GM12892 (cell line): ENCODE measurements around the gene ENTPD1. TPM values are rescaled to one million over a fixed set of nuclear protein-coding genes. Genes with fewer than 3 reads are reported as not detected.
A peak's percentile ranks its signal among the peaks of the same experiment; 100 is the strongest.
"Not testable (repeated sequence)": the region's sequence is repeated elsewhere in the genome, so short reads cannot be mapped to it uniquely, and the experiment has no call there.

Experiments
- DNase-seq: peaks from one replicate; pipeline ENCODE4 v3.0.0; 2011; ENCODE audit not compliant: insufficient read length
- FAIRE-seq: peaks from 2 replicates; lab custom pipeline; 2011; peaks lifted over from hg19 to GRCh38; lab: Jason Lieb, UNC
- POLR2A ChIP-seq: IDR thresholded peaks from 2 replicates; pipeline ENCODE4 v1.6.1; 2011; ENCODE audit warnings: low read depth, low read length, control low read depth
- POLR2AphosphoS5 ChIP-seq: IDR thresholded peaks from 2 replicates; pipeline ENCODE4 v1.6.1; 2011; ENCODE audit warnings: low read depth, low read length, control low read depth
- TAF1 ChIP-seq: IDR thresholded peaks from 2 replicates; pipeline ENCODE4 v1.6.1; 2011; ENCODE audit warnings: low read depth, mild to moderate bottlenecking, control low read depth, low read length, borderline replicate concordance
- polyA plus RNA-seq: library from polyadenylated mRNA; unstranded; fragments of >200 nt; gene quantifications from one replicate; pipeline ENCODE4 v1.2.1, GENCODE V29; 2012; ENCODE audit warnings: missing spikeins, inconsistent platforms; ENCODE audit not compliant: missing spikeins

The ENTPD1 gene
- 161 TPM for polyA plus RNA-seq

- TF ChIP-seq POLR2A = peak; percentile 87
- peak; percentile 72; the same call in 1 of the 2 replicates for TF ChIP-seq TAF1
- peak; percentile 84 for TF ChIP-seq POLR2AphosphoS5
- no peak for FAIRE-seq
These were observed at the start of gene ENTPD1 for GRCh38 chr10:95756041-95756761. Gene ENTPD1 (plus strand): TSS chr10:95756163. CDS start chr10:95756240, 77 bp downstream.

GRCh38 chr10:95706573-95706972, 49.4 kb upstream of the ENTPD1 start:
- FAIRE-seq (no peak), DNase-seq (no peak)
- TF ChIP-seq TAF1 (no peak), POLR2AphosphoS5 (no peak), POLR2A (no peak)

More at GRCh38 chr10:95756041-95756761, at the start of gene ENTPD1:
- no peak for DNase-seq

- FAIRE-seq (no peak), DNase-seq (no peak)
- TF ChIP-seq POLR2AphosphoS5 (no peak), POLR2A (no peak)
These were observed 49.0 kb upstream of the ENTPD1 start for GRCh38 chr10:95706990-95707389.

- no peak for DNase-seq
- TF ChIP-seq POLR2A = no peak
- TF ChIP-seq TAF1 = no peak
- no peak for TF ChIP-seq POLR2AphosphoS5
- FAIRE-seq = no peak
These were observed 44.5 kb upstream of the ENTPD1 start for GRCh38 chr10:95711492-95711891.

GRCh38 chr10:95716466-95716865, 39.5 kb upstream of the ENTPD1 start:
- no peak for FAIRE-seq
- TF ChIP-seq TAF1 = no peak
- no peak for TF ChIP-seq POLR2AphosphoS5
- no peak for TF ChIP-seq POLR2A
- DNase-seq = no peak

- DNase-seq = no peak
- TF ChIP-seq POLR2AphosphoS5 (no peak), TAF1 (no peak), POLR2A (no peak)
- FAIRE-seq = no peak
These were observed 39.1 kb upstream of the ENTPD1 start for GRCh38 chr10:95716866-95717265.

GRCh38 chr10:95720745-95721144, 35.2 kb upstream of the ENTPD1 start:
- DNase-seq, FAIRE-seq: not testable (repeated sequence)

- not testable (repeated sequence) for FAIRE-seq, DNase-seq
These were observed 33.5 kb upstream of the ENTPD1 start for GRCh38 chr10:95722496-95722895.

GRCh38 chr10:95728526-95728925, 27.4 kb upstream of the ENTPD1 start:
- FAIRE-seq = peak; percentile 63
- no peak for DNase-seq
- no peak for TF ChIP-seq POLR2A
- TF ChIP-seq POLR2AphosphoS5 = no peak
- TF ChIP-seq TAF1 = no peak

GRCh38 chr10:95729323-95730055, 26.5 kb upstream of the ENTPD1 start:
- no peak for DNase-seq
- TF ChIP-seq TAF1 (no peak), POLR2A (no peak), POLR2AphosphoS5 (no peak)
- FAIRE-seq = no peak

- no peak for TF ChIP-seq POLR2AphosphoS5
- no peak for TF ChIP-seq POLR2A
- no peak for TF ChIP-seq TAF1
- DNase-seq = no peak
- no peak for FAIRE-seq
These were observed 25.7 kb upstream of the ENTPD1 start for GRCh38 chr10:95730233-95730632.

GRCh38 chr10:95732907-95733306, 23.1 kb upstream of the ENTPD1 start:
- DNase-seq, FAIRE-seq: not testable (repeated sequence)

GRCh38 chr10:95739056-95739455, 16.9 kb upstream of the ENTPD1 start:
- DNase-seq (no peak), FAIRE-seq (no peak)
- TF ChIP-seq TAF1 = no peak
- TF ChIP-seq POLR2A = no peak
- TF ChIP-seq POLR2AphosphoS5 = no peak
